ENCODE results near the gene GCC2.
"Not testable (repeated sequence)": the region's sequence is repeated elsewhere in the genome, so short reads cannot be mapped to it uniquely, and the experiment has no call there.

GCC2 gene

GRCh38 chr2:108423502-108424251 lies 25.3 kb upstream of the GCC2 start:
- CTCF ChIA-PET: no interaction called here
- no peaks in the 10 kb centered on the region for H3K36me3 Mint-ChIP-seq
- no peak overlapping the region for H3K27ac Mint-ChIP-seq
- no peak for DNase-seq
- H3K9me3 Mint-ChIP-seq: no peaks in the 10 kb centered on the region
- H3K27me3 Mint-ChIP-seq: no peaks in the 10 kb centered on the region
- no peaks in the 10 kb centered on the region for H3K4me1 Mint-ChIP-seq
- H3K4me3 Mint-ChIP-seq: no peak overlapping the region

DNA sequence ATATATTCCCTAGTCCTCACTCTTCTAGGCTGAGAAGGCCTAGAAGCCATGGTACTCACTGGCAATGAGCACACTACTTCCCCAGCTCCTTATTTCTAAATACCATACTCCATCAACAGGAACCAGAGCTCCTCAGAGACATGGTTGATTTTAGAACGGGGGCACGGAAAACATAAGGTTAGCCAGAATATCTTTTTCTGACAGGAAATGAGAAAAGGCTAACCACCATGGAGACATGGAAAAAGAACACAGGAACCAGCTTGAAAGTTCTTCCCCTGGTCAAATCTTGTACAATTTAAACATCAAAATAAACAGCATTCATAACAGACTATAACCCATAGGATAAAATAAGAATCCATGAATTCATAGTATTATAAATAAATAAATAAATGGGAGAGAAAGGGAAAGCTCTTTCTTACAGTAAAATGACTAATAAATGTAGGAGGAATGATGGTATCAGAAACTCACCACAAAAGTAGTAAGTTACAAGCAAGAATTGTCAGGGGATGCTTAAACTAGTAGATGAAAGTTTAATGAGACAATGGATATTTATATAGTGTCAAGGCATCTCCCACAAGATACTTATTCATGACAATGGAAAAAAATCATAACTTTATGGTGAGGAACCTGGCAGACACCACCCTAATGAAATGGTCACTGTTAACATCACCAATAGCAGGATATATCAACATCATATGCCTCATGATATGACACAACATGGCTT lies 20.6 kb upstream of the GCC2 start:
- H3K36me3 Mint-ChIP-seq: no peaks in the 10 kb centered on the region

GRCh38 chr2:108435578-108435977 lies 13.4 kb upstream of the GCC2 start:
- H3K27me3 Mint-ChIP-seq, CTCF ChIA-PET, H3K4me1 Mint-ChIP-seq, H3K9me3 Mint-ChIP-seq, H3K4me3 Mint-ChIP-seq, DNase-seq, H3K36me3 Mint-ChIP-seq, H3K27ac Mint-ChIP-seq: not testable (repeated sequence)

More for the DNA sequence above, 20.6 kb upstream of the GCC2 start:
- Mint-ChIP-seq H3K27me3 (peaks cover 15% of the 10 kb centered on the region), H3K9me3 (no peaks in the 10 kb centered on the region), H3K4me1 (no peaks in the 10 kb centered on the region), H3K27ac (no peak overlapping the region), H3K4me3 (no peak overlapping the region)
- DNase-seq: no peak
- CTCF ChIA-PET: no interaction called here

DNA sequence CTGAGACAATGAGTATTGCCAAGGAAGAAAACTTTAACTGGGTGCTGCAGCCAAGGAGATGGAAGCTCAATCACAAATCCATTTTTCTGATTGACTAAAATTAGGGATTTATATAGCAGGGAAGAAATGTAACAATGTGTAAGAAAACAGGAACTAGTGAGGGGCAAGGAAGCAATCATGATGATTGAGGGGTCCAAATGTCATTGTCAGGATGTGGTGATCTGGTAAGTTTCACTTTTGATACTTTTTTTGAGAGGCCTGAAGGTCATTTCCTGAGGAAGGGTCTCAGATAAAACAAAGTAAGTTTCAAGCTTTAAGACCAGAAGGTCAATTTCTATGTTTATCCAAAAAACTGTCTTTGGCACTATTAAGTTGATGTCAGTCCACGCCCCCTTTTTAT lies 12.0 kb upstream of the GCC2 start:
- Mint-ChIP-seq H3K27me3 (peaks cover 7% of the 10 kb centered on the region), H3K4me3 (no peak overlapping the region), H3K9me3 (no peaks in the 10 kb centered on the region), H3K4me1 (peaks cover 4% of the 10 kb centered on the region), H3K36me3 (no peaks in the 10 kb centered on the region), H3K27ac (no peak overlapping the region)
- CTCF ChIA-PET: no interaction called here
- DNase-seq: no peak

- Mint-ChIP-seq H3K27me3 (peaks cover 4% of the 10 kb centered on the region), H3K36me3 (no peaks in the 10 kb centered on the region), H3K9me3 (peaks cover 12% of the 10 kb centered on the region), H3K4me3 (no peak overlapping the region), H3K27ac (no peak overlapping the region), H3K4me1 (peaks cover 12% of the 10 kb centered on the region)
- DNase-seq: no peak
- CTCF ChIA-PET: no interaction called here
These were observed 7.3 kb upstream of the GCC2 start for GRCh38 chr2:108441712-108442111.

DNA sequence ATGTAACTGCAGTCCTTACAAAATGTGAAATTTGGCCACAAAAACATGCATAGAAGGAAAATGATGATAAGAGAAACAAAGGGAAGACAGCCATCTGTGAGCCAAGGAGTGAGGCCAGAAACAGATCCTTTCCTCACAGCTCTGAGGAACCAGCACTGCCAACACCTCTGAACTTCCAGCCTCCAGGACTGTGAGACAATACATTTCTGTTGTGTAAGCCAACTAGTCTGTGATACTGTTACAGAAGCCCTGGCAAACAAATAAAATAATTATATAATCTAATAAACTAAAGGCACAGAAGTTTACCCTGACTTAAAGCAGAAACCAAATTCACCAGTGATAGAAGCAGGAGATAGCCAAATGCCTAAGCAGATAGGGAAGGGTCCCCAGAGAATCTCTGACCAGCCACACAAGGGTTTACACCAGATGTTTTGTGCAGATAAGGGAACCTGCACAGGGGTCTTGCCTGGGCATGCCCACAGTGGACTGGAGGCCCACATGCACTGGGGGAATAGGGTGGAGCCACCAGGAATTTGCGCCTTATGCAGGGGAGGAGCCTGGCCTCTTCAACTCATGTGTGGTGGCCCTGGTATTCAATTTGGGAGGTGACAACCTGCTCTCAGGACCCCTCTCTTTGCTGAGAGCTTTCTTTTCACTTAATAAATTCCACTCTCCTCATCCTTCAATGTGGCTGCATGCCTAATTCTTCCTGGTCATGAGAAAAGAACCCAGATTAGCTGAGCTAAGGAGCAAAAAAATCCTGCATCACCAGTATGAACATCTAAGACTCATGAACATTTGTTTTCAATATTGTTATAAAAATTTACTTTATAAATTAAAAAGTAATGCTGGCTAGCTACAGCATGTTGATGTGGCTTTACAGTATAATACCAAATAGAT lies 3.8 kb upstream of the GCC2 start:
- Mint-ChIP-seq H3K27ac (no peak overlapping the region), H3K27me3 (peaks cover 4% of the 10 kb centered on the region)
- DNase-seq: no peak

GRCh38 chr2:108446703-108447102 lies 2.3 kb upstream of the GCC2 start:
- Mint-ChIP-seq H3K27ac (no peak overlapping the region), H3K9me3 (peaks cover 12% of the 10 kb centered on the region), H3K36me3 (peaks cover 13% of the 10 kb centered on the region), H3K4me1 (peaks cover 37% of the 10 kb centered on the region), H3K4me3 (no peak overlapping the region), H3K27me3 (no peaks in the 10 kb centered on the region)
- CTCF ChIA-PET: no interaction called here
- no peak for DNase-seq

More for the DNA sequence above, 3.8 kb upstream of the GCC2 start:
- peaks cover 12% of the 10 kb centered on the region for H3K9me3 Mint-ChIP-seq
- H3K4me1 Mint-ChIP-seq: peaks cover 25% of the 10 kb centered on the region
- CTCF ChIA-PET: no interaction called here
- no peak overlapping the region for H3K4me3 Mint-ChIP-seq
- H3K36me3 Mint-ChIP-seq: peaks cover 4% of the 10 kb centered on the region

- peaks cover 12% of the 10 kb centered on the region for H3K9me3 Mint-ChIP-seq
- DNase-seq: no peak
- CTCF ChIA-PET: interaction anchor here (1.3 kb wide), 1 partner anchor 188 kb away, joined by 4 read pairs; no protein-coding TSS in a partner anchor
- H3K36me3 Mint-ChIP-seq: peaks cover 22% of the 10 kb centered on the region
- H3K4me1 Mint-ChIP-seq: peaks cover 41% of the 10 kb centered on the region
- H3K27me3 Mint-ChIP-seq: no peaks in the 10 kb centered on the region
- peak overlapping the region; percentile 95 for H3K4me3 Mint-ChIP-seq
- peak overlapping the region; percentile 99 for H3K27ac Mint-ChIP-seq
These were observed 894 bp upstream of the GCC2 start for GRCh38 chr2:108447947-108448677.

DNA sequence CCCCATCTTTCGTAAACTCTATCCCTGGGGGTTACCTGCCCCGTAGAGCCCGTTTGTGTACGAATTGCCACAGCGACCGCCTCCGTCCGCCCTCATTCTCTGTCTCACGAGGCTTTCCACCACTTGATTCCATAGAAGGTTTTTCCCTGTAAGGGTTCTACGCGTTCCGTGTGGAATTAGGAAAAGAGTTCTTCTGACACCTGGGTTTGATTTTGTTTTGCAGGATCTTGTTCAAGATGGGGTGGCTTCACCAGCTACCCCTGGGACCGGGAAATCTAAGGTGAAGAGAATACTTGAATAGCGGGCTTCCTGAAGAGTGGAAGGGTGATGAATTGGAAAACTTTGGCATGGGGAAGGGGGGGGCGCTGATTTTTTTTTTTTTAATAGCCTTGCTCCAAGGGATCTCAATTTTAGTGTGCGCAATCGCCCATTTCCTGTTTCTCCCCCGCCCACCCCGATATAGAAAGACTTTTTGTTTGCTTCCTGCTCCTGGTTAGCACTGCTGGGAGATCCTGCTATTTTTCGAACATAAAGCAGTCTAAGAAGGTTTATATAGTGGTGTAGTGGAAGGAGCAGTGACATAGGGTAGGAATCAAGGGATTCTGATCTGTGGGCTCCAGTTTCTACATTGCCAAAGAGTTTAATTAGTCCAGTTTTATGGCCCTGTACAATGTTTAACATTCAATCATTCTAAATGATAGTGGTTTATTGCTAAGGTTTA lies 564 bp downstream of the GCC2 start:
- Mint-ChIP-seq H3K27me3 (no peaks in the 10 kb centered on the region), H3K4me3 (peak overlapping the region; percentile 95), H3K27ac (peak overlapping the region; percentile 99), H3K36me3 (peaks cover 32% of the 10 kb centered on the region), H3K9me3 (peaks cover 3% of the 10 kb centered on the region), H3K4me1 (peaks cover 36% of the 10 kb centered on the region)
- CTCF ChIA-PET: no interaction called here
- peak; percentile 68 for DNase-seq

DNA sequence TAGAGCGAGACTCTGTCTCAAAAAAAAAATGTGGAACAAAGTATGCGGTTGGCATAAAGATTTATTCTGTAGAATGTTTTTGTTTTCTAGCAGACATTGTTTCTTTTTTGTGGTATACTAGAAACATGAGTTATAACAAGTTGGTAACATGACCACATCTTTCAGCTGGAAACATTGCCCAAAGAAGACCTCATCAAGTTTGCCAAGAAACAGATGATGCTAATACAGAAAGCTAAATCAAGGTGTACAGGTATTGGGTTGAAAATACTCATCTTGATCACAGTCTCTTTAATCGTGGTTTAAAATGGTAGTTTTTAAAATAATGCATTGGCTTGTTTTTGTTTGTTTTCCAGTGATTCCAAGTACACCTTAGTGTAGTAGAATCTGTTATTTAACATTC lies 1.9 kb downstream of the GCC2 start:
- DNase-seq: no peak
- Mint-ChIP-seq H3K9me3 (no peaks in the 10 kb centered on the region), H3K36me3 (peaks cover 43% of the 10 kb centered on the region), H3K27ac (peak overlapping the region; percentile 99), H3K4me3 (peak overlapping the region; percentile 95), H3K4me1 (peaks cover 33% of the 10 kb centered on the region), H3K27me3 (no peaks in the 10 kb centered on the region)
- CTCF ChIA-PET: no interaction called here

- no peaks in the 10 kb centered on the region for H3K27me3 Mint-ChIP-seq
- peaks cover 51% of the 10 kb centered on the region for H3K36me3 Mint-ChIP-seq
- H3K4me3 Mint-ChIP-seq: no peak overlapping the region
- CTCF ChIA-PET: no interaction called here
- H3K9me3 Mint-ChIP-seq: peaks cover under 1% of the 10 kb centered on the region
- no peak overlapping the region for H3K27ac Mint-ChIP-seq
- no peak for DNase-seq
- H3K4me1 Mint-ChIP-seq: peaks cover 33% of the 10 kb centered on the region
These were observed 3.0 kb downstream of the GCC2 start for GRCh38 chr2:108451976-108452375.

- H3K27ac Mint-ChIP-seq, H3K27me3 Mint-ChIP-seq, H3K4me3 Mint-ChIP-seq, DNase-seq, CTCF ChIA-PET: not testable (repeated sequence)
- H3K4me1 Mint-ChIP-seq: peaks cover 34% of the 10 kb centered on the region
- peaks cover 13% of the 10 kb centered on the region for H3K9me3 Mint-ChIP-seq
- peaks cover 67% of the 10 kb centered on the region for H3K36me3 Mint-ChIP-seq
These were observed 4.5 kb downstream of the GCC2 start for GRCh38 chr2:108453530-108453929.

- no peak overlapping the region for H3K27ac Mint-ChIP-seq
- H3K36me3 Mint-ChIP-seq: peaks cover 72% of the 10 kb centered on the region
- no peak overlapping the region for H3K4me3 Mint-ChIP-seq
- H3K4me1 Mint-ChIP-seq: peaks cover 30% of the 10 kb centered on the region
- no peak for DNase-seq
- CTCF ChIA-PET: no interaction called here
- no peaks in the 10 kb centered on the region for H3K27me3 Mint-ChIP-seq
- H3K9me3 Mint-ChIP-seq: peaks cover 17% of the 10 kb centered on the region
These were observed 5.4 kb downstream of the GCC2 start for GRCh38 chr2:108454440-108454839.
